KMS-11 (cell line): ENCODE results near the gene CFAP92.

ENCODE experiments used
- H2AFZ ChIP-seq: fragments of 200-600 bp; sonication (generic); 2 replicates; pipeline ENCODE4 v1.6.1; 2016; ENCODE audit warnings: antibody characterized with exemption, mixed run types, low read depth
- H3K27ac ChIP-seq: fragments of 200-600 bp; sonication (generic); 2 replicates; pipeline ENCODE4 v1.6.1; 2016; ENCODE audit warnings: mild to moderate bottlenecking, mixed run types
- H3K27me3 ChIP-seq: fragments of 200-600 bp; sonication (generic); 2 replicates; pipeline ENCODE4 v1.6.1; 2017; ENCODE audit warnings: mild to moderate bottlenecking, low read depth, mixed run types, moderate library complexity; ENCODE audit not compliant: insufficient read depth
- H3K36me3 ChIP-seq: fragments of 200-600 bp; sonication (generic); 2 replicates; pipeline ENCODE4 v1.6.1; 2017; ENCODE audit warnings: mild to moderate bottlenecking, mixed run types; ENCODE audit not compliant: insufficient read depth
- H3K4me1 ChIP-seq: fragments of 200-600 bp; sonication (generic); 2 replicates; pipeline ENCODE4 v1.6.1; 2016; ENCODE audit warnings: mild to moderate bottlenecking, low read depth, mixed run types; ENCODE audit not compliant: poor library complexity, severe bottlenecking
- H3K4me2 ChIP-seq: fragments of 200-600 bp; sonication (generic); 2 replicates; pipeline ENCODE4 v1.7.0; 2016; ENCODE audit warnings: mild to moderate bottlenecking, mixed run types
- H3K4me3 ChIP-seq: fragments of 200-600 bp; sonication (generic); IDR thresholded peaks from 2 replicates; pipeline ENCODE4 v1.6.1; 2017; ENCODE audit warnings: low read depth, low read length, mixed read lengths; ENCODE audit not compliant: insufficient read depth
- H3K79me2 ChIP-seq: fragments of 200-600 bp; sonication (generic); 2 replicates; pipeline ENCODE4 v1.6.1; 2016; ENCODE audit warnings: low read depth, mixed run types; ENCODE audit not compliant: insufficient read depth
- H3K9ac ChIP-seq: fragments of 200-600 bp; sonication (generic); 2 replicates; pipeline ENCODE4 v1.6.1; 2016; ENCODE audit warnings: mild to moderate bottlenecking, mixed run types
- H4K20me1 ChIP-seq: fragments of 200-600 bp; sonication (generic); 2 replicates; pipeline ENCODE4 v1.6.1; 2016; ENCODE audit warnings: mild to moderate bottlenecking, mixed run types; ENCODE audit not compliant: insufficient read depth
- TF ChIP-seq, protein P1 (sequence below): fragments of 200-600 bp; sonication (generic); conservative IDR thresholded peaks from 2 replicates; pipeline ENCODE4 v1.6.1; 2017; ENCODE audit warnings: low read depth, mild to moderate bottlenecking, antibody characterized with exemption, low read length, moderate library complexity, mixed read lengths

Gene CFAP92

DNA sequence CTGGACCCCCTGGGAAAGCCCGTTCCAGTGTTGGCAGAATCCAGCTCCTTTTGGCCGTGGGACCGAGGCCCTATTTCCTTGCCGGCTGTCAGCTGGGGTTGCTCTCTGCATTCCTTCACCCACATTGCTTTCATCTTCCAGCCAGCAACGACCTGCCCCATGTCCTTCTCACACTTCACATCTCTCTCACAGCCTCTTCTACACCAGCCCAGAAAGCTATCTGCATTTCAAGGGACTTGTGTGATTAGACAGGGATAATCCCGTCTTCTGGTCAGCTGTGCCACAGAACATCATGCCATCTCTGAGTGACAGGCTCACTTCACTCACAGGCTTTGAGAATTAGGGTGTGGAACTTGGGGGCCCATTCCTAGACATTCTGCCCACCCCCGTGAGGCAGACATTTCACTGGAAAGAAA is 23.6 kb upstream of the CFAP92 start:
- Histone ChIP-seq H2AFZ (no peak overlapping the region), H3K4me1 (no peaks in the 10 kb centered on the region), H3K79me2 (no peaks in the 10 kb centered on the region), H3K36me3 (no peaks in the 10 kb centered on the region), H3K4me2 (no peak overlapping the region), H3K9ac (no peak overlapping the region), H3K4me3 (no peak overlapping the region), H4K20me1 (no peaks in the 10 kb centered on the region), H3K27ac (no peak overlapping the region), H3K27me3 (no peaks in the 10 kb centered on the region)
- TF ChIP-seq, protein P1, sequence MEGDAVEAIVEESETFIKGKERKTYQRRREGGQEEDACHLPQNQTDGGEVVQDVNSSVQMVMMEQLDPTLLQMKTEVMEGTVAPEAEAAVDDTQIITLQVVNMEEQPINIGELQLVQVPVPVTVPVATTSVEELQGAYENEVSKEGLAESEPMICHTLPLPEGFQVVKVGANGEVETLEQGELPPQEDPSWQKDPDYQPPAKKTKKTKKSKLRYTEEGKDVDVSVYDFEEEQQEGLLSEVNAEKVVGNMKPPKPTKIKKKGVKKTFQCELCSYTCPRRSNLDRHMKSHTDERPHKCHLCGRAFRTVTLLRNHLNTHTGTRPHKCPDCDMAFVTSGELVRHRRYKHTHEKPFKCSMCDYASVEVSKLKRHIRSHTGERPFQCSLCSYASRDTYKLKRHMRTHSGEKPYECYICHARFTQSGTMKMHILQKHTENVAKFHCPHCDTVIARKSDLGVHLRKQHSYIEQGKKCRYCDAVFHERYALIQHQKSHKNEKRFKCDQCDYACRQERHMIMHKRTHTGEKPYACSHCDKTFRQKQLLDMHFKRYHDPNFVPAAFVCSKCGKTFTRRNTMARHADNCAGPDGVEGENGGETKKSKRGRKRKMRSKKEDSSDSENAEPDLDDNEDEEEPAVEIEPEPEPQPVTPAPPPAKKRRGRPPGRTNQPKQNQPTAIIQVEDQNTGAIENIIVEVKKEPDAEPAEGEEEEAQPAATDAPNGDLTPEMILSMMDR: no peak

- H3K36me3 ChIP-seq: no peaks in the 10 kb centered on the region
- H3K4me2 ChIP-seq: no peak overlapping the region
- H2AFZ ChIP-seq: no peak overlapping the region
- H3K27me3 ChIP-seq: no peaks in the 10 kb centered on the region
- TF ChIP-seq, protein P1: no peak
- no peaks in the 10 kb centered on the region for H3K79me2 ChIP-seq
- no peak overlapping the region for H3K27ac ChIP-seq
- no peaks in the 10 kb centered on the region for H3K4me1 ChIP-seq
- no peaks in the 10 kb centered on the region for H4K20me1 ChIP-seq
- no peak overlapping the region for H3K4me3 ChIP-seq
- H3K9ac ChIP-seq: no peak overlapping the region
These were observed 23.0 kb upstream of the CFAP92 start for GRCh38 chr3:129016720-129017483.

DNA sequence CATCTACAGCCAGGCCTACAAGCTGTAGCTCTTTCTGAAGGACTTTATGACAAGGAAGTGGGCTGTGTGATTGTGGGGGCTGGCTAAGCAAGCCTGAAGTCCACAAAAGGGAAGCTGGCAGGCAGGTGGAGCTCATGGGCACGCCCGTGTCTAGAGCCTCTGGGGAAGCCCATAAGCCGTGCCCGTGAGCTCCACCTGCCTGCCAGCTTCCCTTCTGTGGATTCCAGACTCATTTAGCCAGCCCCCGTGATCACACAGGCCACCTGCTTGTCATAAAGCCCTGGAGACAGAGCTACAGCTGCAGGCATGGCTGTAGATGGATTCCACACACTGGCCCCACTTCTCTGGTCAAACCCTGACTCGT is 22.5 kb upstream of the CFAP92 start:
- H3K27ac ChIP-seq: no peak overlapping the region
- no peaks in the 10 kb centered on the region for H4K20me1 ChIP-seq
- H3K4me1 ChIP-seq: no peaks in the 10 kb centered on the region
- H3K4me3 ChIP-seq: no peak overlapping the region
- no peaks in the 10 kb centered on the region for H3K27me3 ChIP-seq
- no peak overlapping the region for H3K4me2 ChIP-seq
- H3K9ac ChIP-seq: no peak overlapping the region
- TF ChIP-seq, protein P1: no peak
- no peaks in the 10 kb centered on the region for H3K36me3 ChIP-seq
- H3K79me2 ChIP-seq: no peaks in the 10 kb centered on the region
- H2AFZ ChIP-seq: no peak overlapping the region

DNA sequence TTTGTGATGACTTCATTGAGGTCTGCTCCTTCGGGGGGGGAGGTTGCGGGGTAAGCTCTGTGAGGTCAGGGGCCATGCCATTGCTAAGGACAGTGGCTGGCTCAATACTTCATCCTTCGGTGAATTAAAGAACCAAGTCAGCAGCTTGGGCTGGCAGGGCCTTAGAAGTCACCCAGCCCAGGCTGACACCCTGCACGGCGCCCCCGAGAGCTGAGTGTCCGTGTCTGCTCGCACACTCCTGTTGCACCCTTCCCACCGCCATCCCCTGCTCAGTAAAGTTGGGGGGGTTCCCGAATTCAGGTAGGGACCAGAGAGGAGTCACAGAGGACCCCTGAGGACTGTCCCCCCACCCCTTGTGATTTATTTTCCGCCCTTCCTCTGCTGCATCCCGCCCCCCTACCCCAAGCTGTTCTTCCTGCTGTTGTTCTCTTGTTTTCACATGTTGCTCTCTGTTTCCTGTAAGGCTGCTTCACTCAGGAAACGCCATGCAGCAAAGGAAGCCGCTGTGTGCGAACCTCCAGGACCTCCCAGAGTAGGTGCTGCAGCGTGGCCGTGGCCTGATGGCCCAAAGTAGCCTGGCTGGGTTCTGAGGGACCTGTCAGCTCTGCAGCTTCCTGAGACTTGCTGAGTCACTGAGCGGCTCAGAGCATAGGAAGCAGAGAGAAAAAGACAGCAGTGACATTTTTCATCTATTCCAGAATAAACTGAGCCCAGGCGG is 21.7 kb upstream of the CFAP92 start:
- no peak overlapping the region for H2AFZ ChIP-seq
- no peaks in the 10 kb centered on the region for H3K36me3 ChIP-seq
- no peak overlapping the region for H3K9ac ChIP-seq
- H3K27ac ChIP-seq: no peak overlapping the region
- no peak overlapping the region for H3K4me2 ChIP-seq
- H4K20me1 ChIP-seq: no peaks in the 10 kb centered on the region
- H3K79me2 ChIP-seq: no peaks in the 10 kb centered on the region
- H3K4me3 ChIP-seq: no peak overlapping the region
- no peaks in the 10 kb centered on the region for H3K4me1 ChIP-seq
- H3K27me3 ChIP-seq: no peaks in the 10 kb centered on the region; the same call in 1 of the 2 replicates
- TF ChIP-seq, protein P1: no peak
